ENCODE data around the gene ARHGDIB. TPM values are rescaled to one million over a fixed set of nuclear protein-coding genes. Genes with fewer than 3 reads are reported as not detected.

Gene ARHGDIB
- total and polyA plus RNA-seq, 2 of the 13 experiments (the other 11 are each of a cell fraction or from before 2014, with no cell fraction given), result 0.11 to 0.87 TPM

DNA sequence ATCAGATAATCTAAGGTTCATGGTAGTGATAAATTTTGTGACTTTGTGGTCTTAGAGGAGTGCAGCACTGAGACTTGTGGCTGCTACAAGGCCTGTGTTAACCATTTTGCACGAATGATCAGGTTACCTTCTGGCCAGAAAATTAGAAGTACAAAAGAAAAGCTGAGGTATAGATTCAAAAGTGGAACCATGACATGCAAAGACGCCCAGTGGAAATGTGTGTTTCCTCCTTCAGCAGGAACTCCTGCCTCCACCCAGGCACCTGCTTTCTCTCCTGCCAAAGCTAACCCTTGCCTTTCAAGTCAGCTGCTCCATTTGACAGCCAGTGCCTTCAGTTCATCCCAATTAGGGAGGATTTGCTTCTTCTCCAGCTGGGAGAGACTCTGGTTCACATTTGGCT lies 21.6 kb upstream of the ARHGDIB start (continued):
- TF ChIP-seq ZNF615 (CRISPR knock-in tag; IDR thresholded peaks at IDR 0.05; ENCODE audit: borderline replicate concordance) (no peak), ZNF362 (CRISPR knock-in tag; IDR thresholded peaks at IDR 0.05; ENCODE audit: borderline replicate concordance) (no peak), KMT2A (CRISPR knock-in tag; IDR thresholded peaks at IDR 0.05) (no peak)

- Histone ChIP-seq H3K4me2 (ENCODE audit: low read depth, low read length) (no peak overlapping the region), H3K9me3 (ENCODE audit: low read length) (no peaks in the 10 kb centered on the region), H3K4me1 (ENCODE audit: insufficient read depth, low read length) (no peaks in the 10 kb centered on the region), H3K79me2 (ENCODE audit: insufficient read depth, low read length) (no peaks in the 10 kb centered on the region), H3K27me3 (ENCODE audit: control insufficient read depth in 1 of 2, insufficient read depth in 2 of 2, low read length in 2 of 2) (peaks cover 0 to 1% of the 10 kb centered on the region in 2 experiments; a peak in 3 of 5 replicates), H3K36me3 (replicated peaks in 1 of 2; ENCODE audit: control insufficient read depth in 1 of 2, insufficient read depth in 2 of 2, low read length in 2 of 2) (no peaks in the 10 kb centered on the region), H2AFZ (ENCODE audit: low read length) (no peak overlapping the region), H3K9ac (ENCODE audit: insufficient read depth, low read depth, low read length) (no peak overlapping the region), H3K27ac (ENCODE audit: extremely low read length, insufficient read depth, low read length) (no peak overlapping the region), H4K20me1 (ENCODE audit: insufficient read depth, low read length) (no peaks in the 10 kb centered on the region), H3K4me3 (replicated peaks in 1 of 3; ENCODE audit: insufficient read depth in 1 of 3, low read depth in 2 of 3, low read length in 3 of 3) (no peak overlapping the region)
- POLR2A ChIA-PET, result no interaction called here
- intact Hi-C loops (cut with micrococcal nuclease; ENCODE audit: unreplicated experiment) (no loop called here), in situ Hi-C loops (cut with HindIII; ENCODE audit: extremely low pct_ligation_motif_present, low pct_unique_long_range_greater_than_20kb) (no loop called here)
- TF ChIP-seq ZNF282 (IDR thresholded peaks at IDR 0.05; ENCODE audit: partially characterized antibody) (no peak), ZBTB3 (CRISPR knock-in tag; IDR thresholded peaks at IDR 0.05; ENCODE audit: borderline replicate concordance, low read depth) (no peak), ZNF510 (CRISPR knock-in tag; IDR thresholded peaks at IDR 0.05; ENCODE audit: low read depth) (no peak), MAF1 (CRISPR knock-in tag; IDR thresholded peaks at IDR 0.05; ENCODE audit: borderline replicate concordance) (no peak)
- DNase-seq (ENCODE audit: low spot score), result no peak
- WGBS (ENCODE audit: low lambda C conversion rate), result 3% methylated on average over 1 of the region's 1 CpG
- CTCF ChIA-PET (ENCODE audit: low intra/inter-chr PET ratio, low total read pairs), result no interaction called here
- FAIRE-seq, result no peak
- no peak for ATAC-seq
- BruUV-seq (replicated peaks), result no TSS peak
Measured at GRCh38 chr12:14982562-14982961, 21.2 kb upstream of the ARHGDIB start.

Measured in HepG2 (cell line).